Heart right ventricle (tissue), 16 donors: ENCODE results near the gene BNIP3. TPM values are rescaled to one million over a fixed set of nuclear protein-coding genes. Genes with fewer than 3 reads are reported as not detected.

Experiments used
- ATAC-seq, 8 donors: fragments of 200-7000 bp; cut with Tn5 transposase; one replicate each; pipeline ENCODE4 v1.9.1; 2020; ENCODE audit warnings: mild to moderate bottlenecking in 8 of 8, moderate library complexity in 8 of 8, moderate number of reproducible peaks in 1 of 8
- DNase-seq, 2 donors: peaks; one replicate each; pipeline ENCODE4 v3.0.0-alpha.2; 2020
- H3K27ac ChIP-seq, 10 donors: fragments of 200-600 bp; sonication (generic) in 2 of 10; one replicate each; pipeline versions ENCODE4 v1.5.0 to v1.8.0; 2020 to 2022; ENCODE audit warnings: mild to moderate bottlenecking in 3 of 10
- H3K27me3 ChIP-seq, 7 donors: fragments of 200-600 bp; one replicate each; pipeline ENCODE4 v1.8.0; 2021 to 2022; ENCODE audit warnings: mild to moderate bottlenecking in 2 of 7
- H3K36me3 ChIP-seq, 9 donors: fragments of 200-600 bp; sonication (generic) in 1 of 9; one replicate each; pipeline versions ENCODE4 v1.5.0 to v1.8.0; 2020 to 2022; ENCODE audit warnings: mild to moderate bottlenecking in 2 of 9
- H3K4me1 ChIP-seq, 9 donors: fragments of 200-600 bp; sonication (generic) in 1 of 9; one replicate each; pipeline versions ENCODE4 v1.5.0 to v1.8.0; 2020 to 2022; ENCODE audit warnings: mild to moderate bottlenecking in 4 of 9
- H3K4me3 ChIP-seq, 10 donors: fragments of 200-600 bp; sonication (generic) in 2 of 10; one replicate each; pipeline versions ENCODE4 v1.5.0 to v1.8.0; 2020 to 2022; ENCODE audit warnings: mild to moderate bottlenecking in 7 of 10, moderate library complexity in 2 of 10
- H3K9me3 ChIP-seq, 11 donors: fragments of 200-600 bp in 10 of 11; sonication (generic) in 2 of 11; one replicate each; pipeline versions ENCODE4 v1.5.0 to v1.8.0; 2013 to 2022; ENCODE audit warnings: mild to moderate bottlenecking in 2 of 11, control low read depth in 1 of 11, moderate library complexity in 1 of 11
- CTCF ChIP-seq, 9 donors: fragments of 200-600 bp; sonication (generic) in 2 of 9; IDR thresholded peaks; one replicate each; pipeline versions ENCODE4 v1.5.0 to v1.8.0; 2021 to 2022; ENCODE audit warnings: antibody characterized with exemption in 9 of 9, mild to moderate bottlenecking in 5 of 9, moderate library complexity in 1 of 9
- WGBS, 2 donors: extraction: QIAGEN DNeasy Blood & Tissue Kit; methylation state at CpG; one replicate each; pipeline ENCODE4 v1.1.7; 2013; ENCODE audit warnings: inconsistent platforms in 1 of 2; 5-methylcytosine and 5-hydroxymethylcytosine counted together
- intact Hi-C, 10 donors: fragments of 100-400 bp; cut with DNase I; formaldehyde crosslinking; loops; one replicate each; pipeline versions ENCODE4 v1.11.1 to v1.14.2; 2022
- polyA plus RNA-seq, 2 donors: library from polyadenylated mRNA; stranded (reverse); fragments of 200-250 nt; gene quantifications; one replicate each; pipeline ENCODE4 v1.2.3, GENCODE V29; 2013
- total RNA-seq, 10 donors: library from RNA; stranded (reverse); fragmentation: NEBNext Ultra II Directional in 3 of 10; extraction: Animal tissue kit (Norgen Biotek cat#: 25700) in 3 of 10; gene quantifications; one replicate each; pipeline versions ENCODE4 v1.2.1 to v1.2.4, GENCODE V29; 2021 to 2023
- donor health status: Arrhythmogenic right ventricular cardiomyopathy.
- donor health status: ischemic (EF 13 %, LVEDD 7.1; RV severe dilation, severe dysfunction).
- donor health status: healthy with polysubstance abuse.
- donor health status: DM: no; HTN: yes; CAD: no.
- donor health status: DM: no; HTN: no; CAD: no.
- donor health status: ischemic (EF 25% LVEDD 6.9; RV normal size, moderate dysfunction).
- donor health status: ischemic (EF 25% LVEDD 5.7; RV mildly dilated, moderate dysfunction).
- donor health status: healthy.
- donor health status: DM: yes; HTN: yes; CAD: no.
- donor health status: Ischemic cardiomyopathy.
- donor health status: ischemic (EF 35%, LVEDD 5.7; RV mildly dilated, moderate dysfunction).
- donor health status: nonischemic (EF 11% LVEDD 7.7; RV severe dilation, severe dysfunction).
- donor health status: DM: yes; HTN: yes; CAD: no.
- donor health status: PGD.
- donor health status: ischemic (EF 29% LVEDD 5.4; RV normal size, mild dysfunction).
- donor health status: nonischemic (EF 23%, LVEDD 6.1; RV moderate dilation, normal function).

BNIP3 gene
- total and polyA plus RNA-seq, 12 donors: 34.6 to 211 (median 148) TPM

DNA sequence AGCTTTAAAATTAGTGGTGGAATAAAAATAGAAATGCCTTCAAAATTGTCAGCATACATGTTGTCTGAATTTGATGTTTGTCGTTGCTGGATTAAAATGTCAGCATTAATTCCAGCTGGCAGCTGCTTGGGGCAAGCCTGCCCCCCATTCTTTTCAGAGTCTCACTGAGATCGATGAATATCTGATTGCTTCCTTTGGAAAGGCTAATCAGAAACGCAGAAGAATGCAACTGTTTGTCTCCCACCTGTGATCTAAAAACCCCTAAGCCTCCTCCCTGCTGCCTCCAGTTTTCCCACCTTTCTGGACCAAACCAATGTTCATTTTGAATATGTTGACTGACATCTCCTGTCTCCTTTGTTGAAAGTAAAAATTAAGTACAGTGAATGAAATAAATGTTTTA is 27.9 kb upstream of the BNIP3 start:
- no peak for TF ChIP-seq CTCF (IDR thresholded peaks at IDR 0.05)
- Histone ChIP-seq H3K4me1 (peaks cover 0 to 38% (median 0%) of the 10 kb centered on the region in 9 donors), H3K27me3 (peaks cover 0 to 10% (median 0%) of the 10 kb centered on the region in 7 donors), H3K36me3 (no peaks in the 10 kb centered on the region), H3K9me3 (peaks cover 0 to 6% (median 0%) of the 10 kb centered on the region in 11 donors), H3K27ac (peak overlapping the region in 1 of 10 donors; percentile 50), H3K4me3 (no peak overlapping the region)
- intact Hi-C loops: no loop called here
- WGBS, 2 donors: 36 to 37% methylated on average over 3 of the region's 3 CpGs
- DNase-seq: no peak
- no peak for ATAC-seq

- Histone ChIP-seq H3K27me3 (peaks cover 0 to 10% (median 0%) of the 10 kb centered on the region in 7 donors), H3K27ac (no peak overlapping the region), H3K36me3 (no peaks in the 10 kb centered on the region), H3K4me3 (no peak overlapping the region), H3K9me3 (peaks cover 0 to 6% (median 0%) of the 10 kb centered on the region in 11 donors), H3K4me1 (peaks cover 0 to 23% (median 0%) of the 10 kb centered on the region in 9 donors)
- TF ChIP-seq CTCF (IDR thresholded peaks at IDR 0.05): no peak
- intact Hi-C loops: no loop called here
- no peak for ATAC-seq
- 89 to 93% methylated on average over 10 of the region's 10 CpGs for WGBS, 2 donors
- no peak for DNase-seq
These were observed 26.0 kb upstream of the BNIP3 start for GRCh38 chr10:132007681-132008080.

DNA sequence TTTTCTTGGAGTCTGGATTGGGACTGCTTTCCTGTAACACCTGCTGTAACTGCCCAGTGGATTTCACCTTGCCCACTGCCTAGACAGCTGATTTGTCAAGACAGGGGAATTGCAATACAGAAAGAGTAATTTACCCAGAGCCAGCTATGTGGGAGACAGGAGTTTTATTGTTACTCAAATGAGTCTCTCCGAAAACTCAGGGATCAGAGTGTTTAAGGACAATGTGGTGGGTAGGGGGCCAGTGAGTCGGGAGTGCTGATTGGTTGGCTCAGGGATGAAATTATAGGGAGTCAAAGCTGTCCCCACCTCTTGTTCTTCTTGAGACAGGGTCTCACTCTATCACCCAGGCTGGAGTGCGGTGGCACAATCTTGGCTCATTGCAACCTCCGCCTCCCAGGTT is 25.2 kb upstream of the BNIP3 start:
- H3K4me3 ChIP-seq: no peak overlapping the region
- peaks cover 0 to 6% (median 0%) of the 10 kb centered on the region in 11 donors for H3K9me3 ChIP-seq
- peaks cover 0 to 10% (median 0%) of the 10 kb centered on the region in 7 donors for H3K27me3 ChIP-seq
- H3K27ac ChIP-seq: no peak overlapping the region
- DNase-seq: no peak
- no peak for TF ChIP-seq CTCF (IDR thresholded peaks at IDR 0.05)
- 91% methylated on average over 4 of the region's 4 CpGs for WGBS, 2 donors
- intact Hi-C loops: no loop called here
- H3K36me3 ChIP-seq: no peaks in the 10 kb centered on the region
- no peak for ATAC-seq
- H3K4me1 ChIP-seq: peaks cover 0 to 21% (median 0%) of the 10 kb centered on the region in 9 donors

GRCh38 chr10:132005147-132005546 is 23.4 kb upstream of the BNIP3 start:
- DNase-seq (no peak), ATAC-seq (no peak)
- Histone ChIP-seq H3K4me3 (no peak overlapping the region), H3K27ac (no peak overlapping the region), H3K9me3 (peaks cover 0 to 6% (median 0%) of the 10 kb centered on the region in 11 donors), H3K36me3 (no peaks in the 10 kb centered on the region), H3K27me3 (peaks cover 0 to 10% (median 0%) of the 10 kb centered on the region in 7 donors), H3K4me1 (peaks cover 0 to 11% (median 0%) of the 10 kb centered on the region in 9 donors)
- intact Hi-C loops: no loop called here
- no peak for TF ChIP-seq CTCF (IDR thresholded peaks at IDR 0.05)
- 92 to 94% methylated on average over 6 of the region's 6 CpGs for WGBS, 2 donors
